Lower leg skin (tissue), 4 donors: ENCODE results near the gene ABCF2. TPM values are rescaled to one million over a fixed set of nuclear protein-coding genes. Genes with fewer than 3 reads are reported as not detected.

Experiments
- DNase-seq, 2 donors: peaks; one replicate each; pipeline ENCODE4 v3.0.0-alpha.2; 2019; ENCODE audit warnings: low spot score in 2 of 2
- H3K4me3 ChIP-seq: fragments of 200-600 bp; sonication (generic); 2 replicates; pipeline ENCODE4 v1.5.1; 2017; ENCODE audit warnings: mild to moderate bottlenecking, low read depth; ENCODE audit not compliant: poor library complexity, severe bottlenecking
- CTCF ChIP-seq, 3 donors: fragments of 450-650 bp; IDR thresholded peaks; one replicate each; pipeline ENCODE4 v1.5.1; 2016; ENCODE audit warnings: antibody characterized with exemption in 3 of 3, mild to moderate bottlenecking in 3 of 3, moderate library complexity in 2 of 3
- POLR2A ChIP-seq, 2 donors: fragments of 450-650 bp; IDR thresholded peaks; one replicate each; pipeline ENCODE4 v1.6.1; 2016 to 2017; ENCODE audit warnings: antibody characterized with exemption in 2 of 2, mild to moderate bottlenecking in 1 of 2, moderate library complexity in 1 of 2
- WGBS, 2 donors: methylation state at CpG; one replicate each; pipeline ENCODE4 v1.1.5; 2018; 5-methylcytosine and 5-hydroxymethylcytosine counted together
- intact Hi-C: fragments of 100-400 bp; cut with DNase I; formaldehyde crosslinking; loops from one replicate; pipeline ENCODE4 v1.15.0; 2023; ENCODE audit warnings: low total_unique reads
- total RNA-seq, 4 donors: library from RNA; depleted of rRNA; stranded (reverse); fragments of >200 nt; gene quantifications; one replicate each; pipeline ENCODE4 v1.1.0, GENCODE V29; 2016

The ABCF2 gene
- total RNA-seq, 4 donors from 2014 or later: 16.4 to 267 (median 29.1) TPM

- no peak overlapping the region for H3K4me3 ChIP-seq
- TF ChIP-seq CTCF (IDR thresholded peaks at IDR 0.05) (no peak), POLR2A (IDR thresholded peaks at IDR 0.05) (no peak)
- intact Hi-C loops: no loop called here
- DNase-seq: no peak
- WGBS, 2 donors: 89 to 95% methylated on average over 14 of the region's 14 CpGs
These were observed 33.6 kb downstream of the ABCF2 start for GRCh38 chr7:151193203-151193978.

- whole genome bisulfite sequencing, 2 donors: 93 to 94% methylated on average over 22 to 23 of the region's 23 CpGs
- DNase-seq: no peak
- TF ChIP-seq POLR2A (IDR thresholded peaks at IDR 0.05) (no peak), CTCF (IDR thresholded peaks at IDR 0.05) (no peak)
- no peak overlapping the region for H3K4me3 ChIP-seq
- intact Hi-C loops: no loop called here
These were observed 34.9 kb downstream of the ABCF2 start for GRCh38 chr7:151192002-151192539.

- WGBS, 2 donors: 81 to 91% methylated on average over 2 to 11 of the region's 12 CpGs
- no peak overlapping the region for H3K4me3 ChIP-seq
- TF ChIP-seq CTCF (IDR thresholded peaks at IDR 0.05) (no peak), POLR2A (IDR thresholded peaks at IDR 0.05) (no peak)
- DNase-seq: no peak
- intact Hi-C loops: no loop called here
These were observed 35.5 kb downstream of the ABCF2 start for GRCh38 chr7:151191544-151191943.

GRCh38 chr7:151189038-151189437 is 38.0 kb downstream of the ABCF2 start:
- TF ChIP-seq POLR2A (IDR thresholded peaks at IDR 0.05) (no peak), CTCF (IDR thresholded peaks at IDR 0.05) (no peak)
- no peak for DNase-seq
- intact Hi-C loops: no loop called here
- 79 to 83% methylated on average over 4 of the region's 4 CpGs for whole genome bisulfite sequencing, 2 donors
- H3K4me3 ChIP-seq: no peak overlapping the region

GRCh38 chr7:151188252-151188542 is 38.8 kb downstream of the ABCF2 start:
- WGBS, 2 donors: 45 to 57% methylated on average over 5 of the region's 5 CpGs
- DNase-seq: no peak
- intact Hi-C loops: no loop called here
- H3K4me3 ChIP-seq: no peak overlapping the region
- TF ChIP-seq CTCF (IDR thresholded peaks at IDR 0.05): no peak
- no peak for TF ChIP-seq POLR2A (IDR thresholded peaks at IDR 0.05)
